ENCODE measurements around the gene PPP1R12C. TPM values are rescaled to one million over a fixed set of nuclear protein-coding genes. Genes with fewer than 3 reads are reported as not detected.
A peak's percentile ranks its signal among the peaks of the same experiment; 100 is the strongest.
"Not testable (repeated sequence)": the region's sequence is repeated elsewhere in the genome, so short reads cannot be mapped to it uniquely, and the experiment has no call there.

PPP1R12C gene
- total RNA-seq, 6 experiments from 2014 or later = 82.7 to 96.0 (median 91.9) TPM

GRCh38 chr19:55112246-55112776, 5.1 kb downstream of the PPP1R12C start:
- no peak for DNase-seq
- TF ChIP-seq, protein P1, sequence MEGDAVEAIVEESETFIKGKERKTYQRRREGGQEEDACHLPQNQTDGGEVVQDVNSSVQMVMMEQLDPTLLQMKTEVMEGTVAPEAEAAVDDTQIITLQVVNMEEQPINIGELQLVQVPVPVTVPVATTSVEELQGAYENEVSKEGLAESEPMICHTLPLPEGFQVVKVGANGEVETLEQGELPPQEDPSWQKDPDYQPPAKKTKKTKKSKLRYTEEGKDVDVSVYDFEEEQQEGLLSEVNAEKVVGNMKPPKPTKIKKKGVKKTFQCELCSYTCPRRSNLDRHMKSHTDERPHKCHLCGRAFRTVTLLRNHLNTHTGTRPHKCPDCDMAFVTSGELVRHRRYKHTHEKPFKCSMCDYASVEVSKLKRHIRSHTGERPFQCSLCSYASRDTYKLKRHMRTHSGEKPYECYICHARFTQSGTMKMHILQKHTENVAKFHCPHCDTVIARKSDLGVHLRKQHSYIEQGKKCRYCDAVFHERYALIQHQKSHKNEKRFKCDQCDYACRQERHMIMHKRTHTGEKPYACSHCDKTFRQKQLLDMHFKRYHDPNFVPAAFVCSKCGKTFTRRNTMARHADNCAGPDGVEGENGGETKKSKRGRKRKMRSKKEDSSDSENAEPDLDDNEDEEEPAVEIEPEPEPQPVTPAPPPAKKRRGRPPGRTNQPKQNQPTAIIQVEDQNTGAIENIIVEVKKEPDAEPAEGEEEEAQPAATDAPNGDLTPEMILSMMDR (IDR thresholded peaks at IDR 0.05) = no peak
- Mint-ChIP-seq H3K36me3 (ENCODE audit: low read depth) (peaks cover 23% of the 10 kb centered on the region), H3K4me3 (no peak overlapping the region), H3K27me3 (ENCODE audit: insufficient read depth) (peaks cover 12% of the 10 kb centered on the region), H3K9me3 (no peaks in the 10 kb centered on the region), H3K27ac (peak overlapping the region; percentile 94; the same call in 1 of the 2 replicates), H3K4me1 (ENCODE audit: low read depth) (peaks cover 25% of the 10 kb centered on the region)

- peaks cover 6% of the 10 kb centered on the region for H3K27me3 Mint-ChIP-seq (ENCODE audit: insufficient read depth)
- H3K4me3 Mint-ChIP-seq = no peak overlapping the region
- peaks cover 25% of the 10 kb centered on the region for H3K4me1 Mint-ChIP-seq (ENCODE audit: low read depth)
- DNase-seq = no peak
- H3K27ac Mint-ChIP-seq = peak overlapping the region; percentile 47
- no peaks in the 10 kb centered on the region for H3K9me3 Mint-ChIP-seq
- H3K36me3 Mint-ChIP-seq (ENCODE audit: low read depth) = peaks cover 22% of the 10 kb centered on the region
- TF ChIP-seq, protein P1 (IDR thresholded peaks at IDR 0.05) = no peak
These were observed 6.1 kb downstream of the PPP1R12C start for GRCh38 chr19:55111238-55111831.

GRCh38 chr19:55109527-55110291, 7.7 kb downstream of the PPP1R12C start:
- peaks cover 28% of the 10 kb centered on the region for H3K36me3 Mint-ChIP-seq (ENCODE audit: low read depth)
- no peaks in the 10 kb centered on the region for H3K9me3 Mint-ChIP-seq
- no peak overlapping the region for H3K4me3 Mint-ChIP-seq
- H3K4me1 Mint-ChIP-seq (ENCODE audit: low read depth) = peaks cover 9% of the 10 kb centered on the region
- DNase-seq = no peak
- H3K27ac Mint-ChIP-seq = peak overlapping the region; percentile 58; the same call in 1 of the 2 replicates
- TF ChIP-seq, protein P1 (IDR thresholded peaks at IDR 0.05) = no peak
- H3K27me3 Mint-ChIP-seq (ENCODE audit: insufficient read depth) = peaks cover 4% of the 10 kb centered on the region

- H3K36me3 Mint-ChIP-seq (ENCODE audit: low read depth) = peaks cover 41% of the 10 kb centered on the region
- H3K27me3 Mint-ChIP-seq (ENCODE audit: insufficient read depth); DNase-seq; H3K4me3 Mint-ChIP-seq; H3K4me1 Mint-ChIP-seq (ENCODE audit: low read depth); H3K27ac Mint-ChIP-seq; H3K9me3 Mint-ChIP-seq: not testable (repeated sequence)
These were observed 10.2 kb downstream of the PPP1R12C start for GRCh38 chr19:55107252-55107651.

DNA sequence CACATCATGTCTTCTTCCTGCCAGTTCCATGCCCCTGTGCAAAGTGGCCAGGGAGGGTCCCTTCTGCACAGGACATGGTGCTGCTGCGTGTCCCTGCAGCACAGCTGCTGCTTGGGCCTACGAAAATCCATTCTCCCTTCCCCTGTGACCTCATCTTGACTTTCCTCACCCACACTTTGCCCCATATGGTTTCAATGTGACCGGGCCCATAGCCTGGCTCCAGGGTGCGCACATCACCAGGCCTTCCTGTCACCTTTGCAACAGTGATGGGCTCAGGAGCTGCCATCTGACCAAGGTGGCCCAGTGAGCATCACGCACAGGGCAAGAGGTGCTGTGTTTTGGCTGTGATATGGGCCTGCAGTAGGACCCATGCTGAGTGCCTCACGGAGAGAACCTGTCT, 10.8 kb downstream of the PPP1R12C start:
- TF ChIP-seq, protein P1 (IDR thresholded peaks at IDR 0.05) = no peak
- Mint-ChIP-seq H3K4me1 (ENCODE audit: low read depth) (no peaks in the 10 kb centered on the region), H3K36me3 (ENCODE audit: low read depth) (peaks cover 46% of the 10 kb centered on the region), H3K27me3 (ENCODE audit: insufficient read depth) (peaks cover 4% of the 10 kb centered on the region), H3K27ac (peak overlapping the region; percentile 29; the same call in 1 of the 2 replicates), H3K4me3 (no peak overlapping the region), H3K9me3 (no peaks in the 10 kb centered on the region)
- DNase-seq = no peak

DNA sequence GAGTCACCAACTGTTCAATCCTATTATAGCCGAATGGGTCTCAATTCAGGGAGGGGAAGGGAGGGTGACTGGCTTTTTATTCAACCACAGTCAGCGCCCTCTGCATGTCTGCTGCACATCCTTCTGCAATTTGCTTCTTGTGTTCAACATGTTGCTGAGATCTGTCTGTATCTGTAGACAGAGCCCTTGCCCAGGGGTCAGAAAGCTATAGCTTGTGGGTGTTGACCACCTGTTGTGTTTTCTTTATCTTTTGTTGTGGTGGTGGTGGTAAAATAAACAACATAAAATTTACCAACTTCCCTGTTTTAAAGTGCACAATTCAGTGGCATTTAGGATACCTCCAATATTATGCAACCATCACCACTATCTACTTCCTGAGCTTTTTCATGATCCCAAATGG, 12.2 kb downstream of the PPP1R12C start:
- Mint-ChIP-seq H3K4me1 (ENCODE audit: low read depth) (no peaks in the 10 kb centered on the region), H3K27ac (no peak overlapping the region), H3K4me3 (no peak overlapping the region), H3K9me3 (no peaks in the 10 kb centered on the region), H3K36me3 (ENCODE audit: low read depth) (peaks cover 46% of the 10 kb centered on the region), H3K27me3 (ENCODE audit: insufficient read depth) (peaks cover 4% of the 10 kb centered on the region)
- TF ChIP-seq, protein P1 (IDR thresholded peaks at IDR 0.05) = no peak
- no peak for DNase-seq
